Measurements from ENCODE around the gene KCNG4.

The KCNG4 gene

GRCh38 chr16:84262939-84263338 lies 23.1 kb upstream of the KCNG4 start:
- no peak for DNase-seq (ENCODE audit: low spot score)

DNA sequence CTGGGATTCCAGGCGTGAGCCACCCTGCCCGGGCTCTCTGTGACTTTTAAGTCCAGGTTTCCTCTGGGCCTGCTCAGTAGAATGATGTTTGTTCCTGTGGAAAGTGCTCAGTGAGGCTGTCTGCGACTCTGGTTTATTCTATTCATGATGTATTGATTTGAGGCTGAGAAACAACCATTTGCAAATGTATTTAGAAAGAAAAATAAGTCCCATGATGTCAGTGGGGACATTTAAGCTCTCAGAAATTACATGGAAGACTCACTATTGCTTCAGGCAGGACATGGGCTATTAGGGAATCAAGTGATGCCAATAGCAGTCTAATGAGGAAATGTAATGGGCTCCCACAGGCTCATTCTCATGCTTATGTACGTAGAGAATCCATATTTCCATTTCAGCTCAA lies 22.2 kb upstream of the KCNG4 start:
- DNase-seq (ENCODE audit: low spot score), result no peak

- no peak for DNase-seq (ENCODE audit: low spot score)
Measured at GRCh38 chr16:84260766-84261554, 21.1 kb upstream of the KCNG4 start.

- no peak for DNase-seq (ENCODE audit: low spot score)
Measured at GRCh38 chr16:84259691-84260090, 19.9 kb upstream of the KCNG4 start.

DNA sequence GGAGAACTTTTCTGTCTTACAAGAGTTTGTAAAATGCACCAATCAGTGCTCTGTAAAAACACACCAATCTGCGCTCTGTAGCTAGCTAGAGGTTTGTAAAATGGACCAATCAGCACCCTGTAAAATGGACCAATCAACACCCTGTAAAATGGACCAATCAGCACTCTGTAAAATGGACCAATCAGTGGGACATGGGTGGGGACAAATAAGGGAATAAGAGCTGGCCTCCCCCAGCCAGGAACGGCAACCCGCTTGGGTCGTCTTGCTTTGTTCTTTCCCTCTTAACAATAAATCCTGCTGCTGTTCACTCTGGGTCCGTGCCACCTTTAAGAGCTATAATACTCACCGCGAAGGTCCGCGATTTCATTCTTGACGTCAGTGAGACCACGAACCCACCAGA lies 18.5 kb upstream of the KCNG4 start:
- no peak for DNase-seq (ENCODE audit: low spot score)

- no peak for DNase-seq (ENCODE audit: low spot score)
Measured at GRCh38 chr16:84255050-84255810, 15.4 kb upstream of the KCNG4 start.

- DNase-seq (ENCODE audit: low spot score), result no peak
Measured at GRCh38 chr16:84254062-84254461, 14.2 kb upstream of the KCNG4 start.

DNA sequence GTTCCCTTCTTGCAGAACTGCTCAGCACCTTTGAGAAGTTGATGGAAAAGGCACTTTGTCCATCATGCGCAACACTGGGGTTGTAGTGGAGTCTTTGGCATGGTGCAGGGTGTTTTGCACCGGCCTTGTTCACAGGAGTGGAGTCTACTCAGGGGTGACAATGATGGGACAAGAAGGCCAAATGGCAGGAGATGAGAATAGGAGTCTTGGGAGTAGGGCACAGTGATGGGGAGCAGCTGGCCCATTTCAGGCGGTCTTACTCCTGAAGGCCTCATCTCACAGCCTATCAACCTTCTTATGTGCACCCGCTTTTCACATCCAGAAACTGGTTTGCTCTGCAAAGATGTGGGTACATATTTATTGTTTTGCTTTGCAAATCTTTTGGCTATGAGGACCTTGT lies 13.4 kb upstream of the KCNG4 start:
- no peak for DNase-seq (ENCODE audit: low spot score)

GRCh38 chr16:84252184-84252583 lies 12.4 kb upstream of the KCNG4 start:
- DNase-seq (ENCODE audit: low spot score), result no peak

DNA sequence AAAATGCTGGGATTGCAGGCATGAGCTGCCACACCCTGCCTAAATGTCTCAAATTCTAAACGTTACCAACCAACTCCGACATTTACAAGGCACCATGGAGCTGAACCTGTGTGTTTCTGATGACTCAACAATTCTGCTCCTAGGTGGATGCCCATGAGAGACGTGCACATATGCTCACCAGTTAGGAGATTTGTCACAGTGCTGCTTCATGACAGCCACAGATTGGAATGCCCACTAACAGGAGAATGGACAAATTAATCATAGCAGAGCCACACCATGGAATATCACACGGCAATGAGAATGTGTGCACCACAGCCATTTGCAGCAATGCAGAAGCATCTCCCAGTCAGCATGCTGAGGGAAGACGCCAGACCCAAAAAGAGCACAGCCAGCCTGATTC lies 8.0 kb upstream of the KCNG4 start:
- no peak for DNase-seq (ENCODE audit: low spot score)

GRCh38 chr16:84247331-84247730 lies 7.5 kb upstream of the KCNG4 start:
- no peak for DNase-seq (ENCODE audit: low spot score)

DNA sequence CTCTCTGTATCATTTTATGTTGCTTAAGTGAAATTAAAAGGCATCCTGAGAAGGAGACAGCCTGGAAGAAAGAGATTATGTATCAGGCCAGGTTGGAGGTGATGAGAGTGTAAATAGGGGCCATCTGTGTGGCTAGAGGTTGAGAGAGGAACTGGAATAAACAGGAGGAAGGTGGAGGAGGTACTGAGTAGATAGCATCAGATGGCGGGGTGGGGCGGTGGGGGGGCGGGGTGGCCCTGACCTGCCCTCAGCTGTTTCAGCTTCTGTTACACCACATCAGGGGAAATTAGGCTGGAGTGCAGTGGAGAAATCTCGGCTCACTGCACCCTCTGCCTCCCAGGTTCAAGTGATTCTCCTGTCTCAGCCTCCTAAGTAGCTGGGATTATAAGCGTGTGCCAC lies 6.9 kb upstream of the KCNG4 start:
- no peak for DNase-seq (ENCODE audit: low spot score)

GRCh38 chr16:84245956-84246678 lies 6.3 kb upstream of the KCNG4 start:
- DNase-seq (ENCODE audit: low spot score), result no peak

DNA sequence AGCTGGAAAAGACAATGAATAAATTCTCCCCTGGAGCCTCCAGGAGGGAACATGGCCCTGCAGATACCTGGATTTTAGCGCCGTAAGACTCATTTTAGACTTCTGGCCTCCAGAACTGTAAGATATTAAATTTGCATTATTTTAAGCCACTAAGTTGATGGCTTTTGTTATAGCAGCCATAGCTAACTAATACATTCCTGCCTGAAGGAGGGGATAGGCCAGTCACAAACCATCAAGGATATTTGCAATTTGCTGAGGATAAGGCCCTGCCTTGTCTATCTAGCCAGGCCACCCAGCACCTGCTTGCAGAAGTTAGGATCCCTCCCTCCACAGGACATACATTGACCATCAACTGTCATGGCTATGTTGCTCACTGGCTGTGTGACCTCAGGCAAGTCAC lies 4.9 kb upstream of the KCNG4 start:
- no peak for DNase-seq (ENCODE audit: low spot score)

- DNase-seq (ENCODE audit: low spot score), result no peak
Measured at GRCh38 chr16:84243732-84244131, 3.9 kb upstream of the KCNG4 start.

DNA sequence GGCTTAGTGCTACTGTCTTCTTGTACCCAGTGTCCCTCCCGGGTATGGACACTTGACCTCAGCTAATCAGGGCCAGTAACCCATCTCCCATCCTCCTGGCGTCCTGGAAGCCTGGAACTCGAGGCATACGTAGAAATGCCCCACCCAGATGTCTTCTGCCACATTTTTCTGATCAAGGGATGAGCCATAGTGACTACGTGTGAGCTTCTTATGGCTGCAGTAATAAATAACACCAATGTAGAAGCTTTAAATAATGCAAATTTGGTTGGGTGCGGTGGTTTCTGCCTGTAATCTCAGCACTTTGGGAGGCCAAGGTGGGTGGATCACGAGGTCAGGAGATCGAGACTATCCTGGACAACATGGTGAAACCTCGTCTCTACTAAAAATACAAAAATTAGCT lies 3.0 kb upstream of the KCNG4 start:
- DNase-seq (ENCODE audit: low spot score), result no peak

DNA sequence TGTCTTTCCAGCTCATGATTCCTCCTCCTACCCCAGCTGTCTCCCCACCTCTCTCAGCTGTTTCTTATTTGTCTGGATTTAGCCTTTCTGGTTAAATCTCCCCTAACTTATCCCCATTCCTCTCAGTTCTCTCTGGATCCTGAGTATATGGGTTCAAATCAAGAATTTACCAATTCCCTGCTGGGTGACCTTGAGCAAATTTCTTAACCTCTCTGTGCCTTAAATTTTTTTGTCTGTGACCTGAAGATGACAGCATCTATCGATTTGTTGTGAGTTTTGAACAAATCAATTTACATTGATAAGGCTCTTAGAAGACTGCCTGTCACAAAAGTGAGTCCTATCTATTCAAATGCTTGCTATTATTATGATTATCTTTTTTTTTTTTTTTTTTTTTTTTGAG lies 2.0 kb upstream of the KCNG4 start:
- DNase-seq (ENCODE audit: low spot score), result no peak

DNA sequence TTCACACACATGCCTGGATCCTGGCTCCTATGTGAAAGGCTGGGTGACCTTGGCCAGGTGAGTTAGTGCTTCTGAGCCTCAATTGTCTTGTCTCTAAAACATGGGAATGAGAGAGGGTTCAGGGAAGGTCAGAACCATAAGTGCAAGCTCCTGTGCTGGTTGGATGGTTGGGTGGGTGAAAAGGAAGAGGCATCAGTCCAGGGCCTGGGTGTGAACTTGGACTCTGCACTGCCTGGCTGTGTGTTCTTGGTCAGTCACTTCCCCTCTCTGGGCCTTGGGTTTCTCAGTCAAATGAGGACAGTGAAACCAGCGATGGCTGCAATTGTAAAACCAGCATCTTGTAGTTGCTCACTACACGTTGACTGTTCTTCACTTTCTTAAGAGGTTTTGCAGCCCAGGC lies 643 bp upstream of the KCNG4 start:
- DNase-seq (ENCODE audit: low spot score), result no peak

DNA sequence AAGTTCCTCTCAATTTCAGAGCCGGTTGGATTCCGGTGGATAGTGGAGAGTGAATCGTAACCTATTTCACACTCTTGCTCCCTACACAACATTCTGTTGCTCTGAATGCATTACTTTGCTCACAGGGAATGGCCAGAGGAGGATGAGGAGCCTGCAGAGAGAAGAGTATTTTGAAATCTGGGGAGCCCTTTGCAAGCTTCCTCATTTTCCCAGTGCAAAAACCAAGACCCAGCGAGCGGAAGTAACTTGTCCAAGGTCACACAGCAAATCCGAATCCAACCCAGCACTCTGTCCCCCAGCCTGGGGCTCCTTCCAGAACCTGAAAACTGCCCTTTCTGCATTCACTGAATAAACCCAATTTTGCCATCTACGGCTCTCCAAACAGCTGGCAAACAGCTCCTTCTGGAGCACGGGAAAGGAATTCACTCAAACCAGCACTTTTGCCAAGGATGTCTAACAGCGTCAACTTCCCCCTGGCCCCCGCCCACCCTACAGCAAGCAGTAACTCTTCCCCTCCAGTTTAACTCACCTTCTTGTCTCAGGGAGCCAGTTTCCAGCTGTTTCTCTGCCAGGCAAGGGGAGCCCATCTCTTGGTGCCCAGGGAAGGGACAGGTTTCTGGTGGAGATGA lies 557 bp downstream of the KCNG4 start:
- no peak for DNase-seq (ENCODE audit: low spot score)

DNA sequence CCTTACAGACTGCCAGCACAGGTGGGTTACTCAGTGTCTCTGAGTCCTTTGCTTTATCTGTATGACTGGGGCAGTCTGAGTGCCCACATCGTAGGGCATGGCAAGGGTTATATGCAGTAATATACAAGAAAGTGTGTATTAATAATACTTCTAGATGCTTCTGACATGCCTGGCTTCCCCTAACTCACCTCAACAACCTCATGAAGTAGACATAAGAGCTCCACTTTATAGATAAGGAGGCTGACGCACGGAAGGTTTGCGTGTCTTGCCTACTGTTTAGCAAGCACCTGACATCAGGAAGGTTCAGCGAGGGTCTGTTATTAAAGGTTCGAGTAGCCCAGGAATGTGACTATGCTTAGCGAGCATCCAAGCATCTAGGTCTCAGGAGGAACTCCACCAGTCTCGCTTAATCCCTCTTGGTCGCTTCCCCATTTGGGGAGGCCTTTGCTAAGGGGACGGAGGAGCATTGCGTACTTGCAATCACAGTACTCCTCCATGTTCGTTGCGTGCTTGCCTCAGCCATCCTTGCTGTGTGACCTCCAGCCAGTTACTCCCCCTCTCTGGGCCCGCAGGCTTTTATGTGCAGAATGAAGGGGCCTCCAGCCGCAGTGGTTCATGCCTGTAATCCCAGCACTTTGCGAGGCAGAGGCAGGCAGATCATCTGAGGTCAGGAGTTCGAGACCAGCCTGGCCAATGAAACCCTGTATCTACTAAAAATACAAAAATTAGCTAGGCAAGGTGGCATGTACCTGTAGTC lies 1.6 kb downstream of the KCNG4 start:
- no peak for DNase-seq (ENCODE audit: low spot score)

- no peak for DNase-seq (ENCODE audit: low spot score)
Measured at GRCh38 chr16:84236671-84237070, 3.1 kb downstream of the KCNG4 start.
